DMS53 treated with DMSO at 0.1 percent for 48 hours (cell line): ENCODE results near the gene DPYD.

Experiments
- DNase-seq: peaks from one replicate; lab custom pipeline; 2025; ENCODE audit not compliant: unreplicated experiment; lab: John Stamatoyannopoulos, UW

The DPYD gene

DNA sequence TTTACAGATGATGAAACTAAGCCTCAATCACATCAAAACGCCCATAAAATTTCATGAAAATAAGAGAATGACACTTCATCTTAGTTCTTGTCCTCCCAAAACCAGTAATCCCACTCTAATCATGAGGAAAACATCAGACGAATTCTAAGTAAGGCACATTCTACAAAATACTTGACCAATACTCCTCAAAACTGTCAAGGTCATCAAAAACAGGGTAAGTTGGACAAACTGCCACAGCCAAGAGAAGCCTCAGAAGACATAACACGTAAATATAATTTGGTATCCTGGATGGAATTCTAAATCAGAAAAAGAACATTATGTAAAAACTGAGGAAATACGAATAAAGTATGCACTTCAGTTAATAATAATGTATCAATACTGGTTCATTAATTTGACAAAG is 128.2 kb downstream of the DPYD start:
- no peak for DNase-seq

DNA sequence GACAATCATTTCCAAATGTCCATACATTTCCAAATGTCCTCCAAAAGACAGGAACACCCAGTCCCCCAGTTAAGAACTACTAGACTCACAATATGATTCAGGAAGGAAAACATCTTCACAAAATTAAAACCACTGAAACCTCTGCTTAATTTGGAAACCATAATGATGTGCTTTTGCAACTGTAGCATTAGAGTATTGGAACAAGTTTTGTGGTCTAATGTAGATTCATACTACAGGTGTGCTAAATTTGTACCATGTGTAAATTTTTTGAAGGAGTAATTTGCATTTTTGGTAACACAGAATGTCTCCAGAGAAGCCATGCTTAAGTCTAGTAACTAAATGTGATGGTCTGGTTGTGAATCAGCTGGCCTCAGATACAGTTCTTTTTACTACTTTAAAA is 129.6 kb downstream of the DPYD start:
- no peak for DNase-seq

DNA sequence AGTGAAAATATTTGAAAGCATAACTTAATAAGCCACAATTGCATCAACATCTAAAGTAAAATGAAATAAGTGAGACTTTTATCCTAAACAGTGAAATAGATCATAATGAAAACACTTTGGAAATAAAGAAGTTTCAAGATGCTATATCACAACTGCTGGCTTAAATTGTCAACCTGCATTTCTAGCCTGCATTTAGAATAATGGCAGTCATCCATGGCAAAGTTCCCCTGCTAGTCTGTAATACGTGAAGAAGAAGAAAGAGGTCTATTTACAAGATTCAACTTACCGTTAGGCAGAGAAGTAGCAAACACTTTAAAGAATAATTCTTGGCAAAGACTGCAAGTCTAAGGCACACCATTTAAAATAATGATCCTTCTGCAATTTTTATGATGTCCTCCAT is 133.6 kb downstream of the DPYD start:
- no peak for DNase-seq

- no peak for DNase-seq
Measured at GRCh38 chr1:97784661-97785060, 136.2 kb downstream of the DPYD start.

- DNase-seq: no peak
Measured at GRCh38 chr1:97783751-97784150, 137.1 kb downstream of the DPYD start.

DNA sequence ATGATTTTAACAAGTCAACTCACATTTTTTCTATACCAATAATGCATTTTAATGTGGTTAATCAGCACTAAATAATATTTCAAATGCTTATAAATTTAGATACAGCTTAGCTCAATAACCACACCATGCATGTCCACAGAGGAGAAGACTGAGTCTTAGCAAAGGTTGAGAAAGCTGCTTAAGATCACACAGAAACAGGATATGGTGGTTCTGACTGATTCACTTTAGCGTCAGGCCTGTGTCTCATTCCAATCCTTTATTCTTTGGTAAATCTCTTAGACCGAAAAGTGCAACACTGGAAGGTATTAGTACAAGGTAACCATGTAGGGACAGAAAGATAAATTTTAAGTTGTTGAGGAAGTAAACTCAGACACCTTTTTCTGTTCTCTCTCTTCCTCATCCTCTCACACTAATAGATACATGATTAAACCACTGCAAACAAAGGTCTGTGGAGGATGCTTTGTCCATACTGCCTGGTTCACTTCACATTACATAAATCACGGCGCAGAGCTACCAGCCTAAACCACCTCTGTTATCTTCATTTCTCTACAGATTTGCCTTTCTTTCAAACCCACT is 139.0 kb downstream of the DPYD start:
- no peak for DNase-seq

DNA sequence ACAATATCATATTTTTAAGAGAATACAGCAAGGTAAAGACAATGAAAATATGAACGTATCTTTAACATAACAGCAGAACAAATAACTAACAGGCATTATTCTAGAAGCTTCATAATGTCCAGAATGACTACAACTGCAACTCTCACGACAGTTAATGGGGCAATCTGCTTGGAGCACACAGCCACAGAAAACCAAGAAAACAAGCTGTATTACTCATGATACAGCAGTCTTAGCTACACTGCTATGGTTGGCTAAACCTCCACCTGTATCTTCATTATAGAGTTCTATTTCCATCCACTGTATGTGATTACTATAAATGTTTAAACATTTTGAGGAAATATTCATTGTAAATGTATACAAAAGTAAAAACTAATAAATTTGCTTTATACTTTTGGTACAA is 139.9 kb downstream of the DPYD start:
- DNase-seq: no peak

- no peak for DNase-seq
Measured at GRCh38 chr1:97778718-97779117, 142.1 kb downstream of the DPYD start.

GRCh38 chr1:97770376-97770775 is 150.5 kb downstream of the DPYD start:
- DNase-seq: no peak

GRCh38 chr1:97767381-97767780 is 153.5 kb downstream of the DPYD start:
- no peak for DNase-seq

DNA sequence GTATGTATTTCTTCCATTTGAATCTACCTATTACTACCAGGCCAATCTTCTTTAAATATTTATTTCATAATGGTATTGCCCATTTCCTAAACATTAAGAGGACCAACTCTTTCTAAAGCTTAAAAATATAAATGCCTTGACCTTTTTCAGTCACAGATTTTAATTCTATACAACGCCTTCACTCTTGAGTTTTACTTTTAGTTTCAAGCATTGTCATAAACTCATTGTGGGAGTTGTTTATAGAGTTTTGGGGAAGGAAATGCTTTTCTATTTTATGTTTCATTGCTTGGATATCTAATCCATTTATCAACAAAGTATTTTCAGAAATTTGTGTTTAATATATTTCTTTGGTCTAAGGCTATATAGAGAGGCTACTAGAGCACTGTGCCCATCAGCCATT is 155.8 kb downstream of the DPYD start:
- DNase-seq: no peak

- no peak for DNase-seq
Measured at GRCh38 chr1:97761637-97762036, 159.2 kb downstream of the DPYD start.

GRCh38 chr1:97759078-97759477 is 161.8 kb downstream of the DPYD start:
- no peak for DNase-seq

DNA sequence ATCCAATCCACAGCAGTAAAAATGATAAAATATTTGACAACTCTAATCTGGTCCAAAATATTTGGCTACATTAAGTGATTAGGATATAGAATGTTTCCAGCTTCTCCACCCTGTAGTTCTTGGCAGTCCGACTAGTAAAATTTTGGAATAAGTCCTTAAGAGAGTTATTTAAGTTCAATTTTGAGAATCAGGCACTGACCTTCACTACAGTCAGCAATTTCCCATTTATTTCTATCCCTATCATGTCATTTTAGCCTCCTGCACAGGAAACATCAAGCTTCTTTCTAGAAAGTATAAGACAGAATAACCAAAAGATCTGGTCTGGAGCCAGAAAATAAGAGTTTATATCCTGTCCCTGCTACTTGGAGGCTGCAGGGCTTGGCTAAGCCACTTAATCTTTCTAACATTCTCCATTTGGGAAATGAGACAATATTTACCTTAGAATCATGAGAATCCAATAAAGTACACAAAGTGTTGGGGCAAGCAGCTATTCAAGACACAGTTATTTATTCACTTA is 162.2 kb downstream of the DPYD start:
- peak; percentile 15 for DNase-seq

DNA sequence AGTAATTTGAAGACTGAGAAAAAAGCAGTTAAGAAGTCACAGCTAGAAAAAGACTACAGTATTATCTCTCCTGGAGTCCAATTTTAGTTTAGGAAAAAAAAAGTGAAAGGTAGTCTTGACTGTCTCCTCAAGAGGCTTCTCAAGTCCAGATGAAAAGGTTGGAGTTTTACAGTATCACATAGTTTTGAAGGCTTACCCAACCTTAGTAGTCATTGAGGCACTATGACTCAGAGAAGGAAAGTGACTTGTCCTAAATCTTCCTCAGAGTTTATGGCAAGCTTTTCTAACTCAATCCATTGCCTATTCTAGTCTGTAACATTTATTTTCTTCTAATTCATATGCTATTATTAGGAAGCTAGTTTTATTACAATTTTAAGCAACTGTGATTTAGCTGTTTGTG is 174.9 kb downstream of the DPYD start:
- DNase-seq: no peak

GRCh38 chr1:97744977-97745376 is 175.9 kb downstream of the DPYD start:
- no peak for DNase-seq

- no peak for DNase-seq
Measured at GRCh38 chr1:97743129-97743528, 177.7 kb downstream of the DPYD start.

GRCh38 chr1:97740891-97741290 is 179.9 kb downstream of the DPYD start:
- no peak for DNase-seq

- DNase-seq: no peak
Measured at GRCh38 chr1:97739596-97740103, 181.2 kb downstream of the DPYD start.

DNA sequence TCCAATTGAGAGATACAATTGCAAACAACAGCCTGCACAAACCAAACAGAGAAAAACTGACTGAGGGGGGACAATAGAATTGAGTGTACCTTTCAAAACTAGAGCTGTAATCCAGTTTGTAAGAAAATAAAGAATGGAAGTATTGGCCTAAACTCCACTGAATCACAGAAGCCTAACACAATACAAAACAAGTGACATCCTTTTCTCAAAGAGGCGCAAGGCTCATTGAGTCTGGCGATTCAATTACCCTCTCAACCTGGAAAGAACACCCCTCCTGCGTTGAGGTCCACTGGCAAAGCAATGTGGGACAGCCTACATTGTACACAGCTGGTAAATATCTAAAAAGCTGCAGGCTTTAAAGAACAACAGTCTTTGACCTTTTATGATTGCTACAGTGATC is 182.6 kb downstream of the DPYD start:
- peak; percentile 25 for DNase-seq

GRCh38 chr1:97730271-97730670 is 190.6 kb downstream of the DPYD start:
- DNase-seq: no peak

GRCh38 chr1:97728436-97728835 is 192.4 kb downstream of the DPYD start:
- no peak for DNase-seq

GRCh38 chr1:97727029-97727428 is 193.8 kb downstream of the DPYD start:
- no peak for DNase-seq
